GM21529 (cell line): ENCODE measurements around the gene SLC44A5.
"Not testable (repeated sequence)": the region's sequence is repeated elsewhere in the genome, so short reads cannot be mapped to it uniquely, and the experiment has no call there.

ENCODE experiments used
- ATAC-seq: cut with Tn5 transposase; IDR thresholded peaks from one replicate; pipeline ENCODE4 v1.9.1; 2021; ENCODE audit not compliant: unreplicated experiment

SLC44A5 gene

GRCh38 chr1:75469586-75470173, 141.2 kb downstream of the SLC44A5 start:
- ATAC-seq = no peak

GRCh38 chr1:75461808-75462325, 149.0 kb downstream of the SLC44A5 start:
- ATAC-seq = no peak

GRCh38 chr1:75449998-75450397, 160.9 kb downstream of the SLC44A5 start:
- ATAC-seq = no peak

GRCh38 chr1:75444220-75444619, 166.7 kb downstream of the SLC44A5 start:
- ATAC-seq = no peak

- no peak for ATAC-seq
Measured at GRCh38 chr1:75440274-75440673, 170.6 kb downstream of the SLC44A5 start.

- ATAC-seq = no peak
Measured at GRCh38 chr1:75438355-75438754, 172.6 kb downstream of the SLC44A5 start.

- ATAC-seq = no peak
Measured at GRCh38 chr1:75431843-75432242, 179.1 kb downstream of the SLC44A5 start.

- no peak for ATAC-seq
Measured at GRCh38 chr1:75430526-75430925, 180.4 kb downstream of the SLC44A5 start.

GRCh38 chr1:75426688-75427087, 184.2 kb downstream of the SLC44A5 start:
- no peak for ATAC-seq

- no peak for ATAC-seq
Measured at GRCh38 chr1:75425001-75425650, 185.8 kb downstream of the SLC44A5 start.

- ATAC-seq = no peak
Measured at GRCh38 chr1:75423616-75424015, 187.3 kb downstream of the SLC44A5 start.

- ATAC-seq = no peak
Measured at GRCh38 chr1:75423136-75423535, 187.8 kb downstream of the SLC44A5 start.

- ATAC-seq = no peak
Measured at GRCh38 chr1:75421371-75421770, 189.5 kb downstream of the SLC44A5 start.

- ATAC-seq = no peak
Measured at GRCh38 chr1:75415187-75415586, 195.7 kb downstream of the SLC44A5 start.

- ATAC-seq = no peak
Measured at GRCh38 chr1:75412616-75413015, 198.3 kb downstream of the SLC44A5 start.

- ATAC-seq = not testable (repeated sequence)
Measured at GRCh38 chr1:75404681-75405080, 206.2 kb downstream of the SLC44A5 start.

- ATAC-seq = not testable (repeated sequence)
Measured at GRCh38 chr1:75403147-75403646, 207.7 kb downstream of the SLC44A5 start.

- ATAC-seq = no peak
Measured at GRCh38 chr1:75400716-75401115, 210.2 kb downstream of the SLC44A5 start.

- no peak for ATAC-seq
Measured at GRCh38 chr1:75396745-75397144, 214.2 kb downstream of the SLC44A5 start.

GRCh38 chr1:75396260-75396659, 214.7 kb downstream of the SLC44A5 start:
- ATAC-seq = no peak

- peak; percentile 57 for ATAC-seq
Measured at GRCh38 chr1:75394386-75395139, 216.4 kb downstream of the SLC44A5 start.

GRCh38 chr1:75392278-75392677, 218.6 kb downstream of the SLC44A5 start:
- peak; percentile 70 for ATAC-seq
